Activated gamma-delta T cell treated with Interleukin-2 at 50 U/mL for 16 hours (primary cell): ENCODE results near the gene DCTN4.
"Not testable (repeated sequence)": the region's sequence is repeated elsewhere in the genome, so short reads cannot be mapped to it uniquely, and the experiment has no call there.

Source experiments
- DNase-seq: peaks from one replicate; pipeline ENCODE4 v3.0.0-alpha.2; 2020

Gene DCTN4

GRCh38 chr5:150758531-150759333 lies at the start of gene DCTN4:
DCTN4 (minus strand) TSS chr5:150759017; CDS start chr5:150758993, 24 bp downstream.
- DNase-seq: peak; percentile 88

- DNase-seq: no peak
These were observed 45.6 kb upstream of the DCTN4 start for GRCh38 chr5:150804388-150804787.

- no peak for DNase-seq
These were observed 42.5 kb upstream of the DCTN4 start for GRCh38 chr5:150801117-150801927.

GRCh38 chr5:150797384-150797783 lies 38.6 kb upstream of the DCTN4 start:
- no peak for DNase-seq

- no peak for DNase-seq
These were observed 36.1 kb upstream of the DCTN4 start for GRCh38 chr5:150794927-150795326.

GRCh38 chr5:150793423-150793888 lies 34.6 kb upstream of the DCTN4 start:
- not testable (repeated sequence) for DNase-seq

- DNase-seq: no peak
These were observed 32.7 kb upstream of the DCTN4 start for GRCh38 chr5:150791536-150791935.

GRCh38 chr5:150789943-150790611 lies 31.3 kb upstream of the DCTN4 start:
- peak; percentile 52 for DNase-seq

- no peak for DNase-seq
These were observed 30.6 kb upstream of the DCTN4 start for GRCh38 chr5:150789450-150789849.

- DNase-seq: no peak
These were observed 30.2 kb upstream of the DCTN4 start for GRCh38 chr5:150788977-150789376.

GRCh38 chr5:150787656-150788055 lies 28.8 kb upstream of the DCTN4 start:
- no peak for DNase-seq

- DNase-seq: no peak
These were observed 28.1 kb upstream of the DCTN4 start for GRCh38 chr5:150786876-150787275.

GRCh38 chr5:150785950-150786349 lies 27.1 kb upstream of the DCTN4 start:
- DNase-seq: no peak

GRCh38 chr5:150783422-150783928 lies 24.7 kb upstream of the DCTN4 start:
- DNase-seq: peak; percentile 67

GRCh38 chr5:150782850-150783249 lies 24.0 kb upstream of the DCTN4 start:
- no peak for DNase-seq

GRCh38 chr5:150781706-150782614 lies 23.1 kb upstream of the DCTN4 start:
- no peak for DNase-seq

GRCh38 chr5:150780816-150781221 lies 22.0 kb upstream of the DCTN4 start:
- no peak for DNase-seq

GRCh38 chr5:150780187-150780692 lies 21.4 kb upstream of the DCTN4 start:
- no peak for DNase-seq

GRCh38 chr5:150779397-150780186 lies 20.8 kb upstream of the DCTN4 start:
- DNase-seq: no peak

- DNase-seq: peak; percentile 62
These were observed 19.9 kb upstream of the DCTN4 start, which contains the start of gene SMIM3 for GRCh38 chr5:150778517-150779396. SMIM3 (plus strand) TSS chr5:150778757; CDS start chr5:150795441, 16,684 bp downstream.
